Measurements from ENCODE around the gene SALL2.

Gene SALL2

DNA sequence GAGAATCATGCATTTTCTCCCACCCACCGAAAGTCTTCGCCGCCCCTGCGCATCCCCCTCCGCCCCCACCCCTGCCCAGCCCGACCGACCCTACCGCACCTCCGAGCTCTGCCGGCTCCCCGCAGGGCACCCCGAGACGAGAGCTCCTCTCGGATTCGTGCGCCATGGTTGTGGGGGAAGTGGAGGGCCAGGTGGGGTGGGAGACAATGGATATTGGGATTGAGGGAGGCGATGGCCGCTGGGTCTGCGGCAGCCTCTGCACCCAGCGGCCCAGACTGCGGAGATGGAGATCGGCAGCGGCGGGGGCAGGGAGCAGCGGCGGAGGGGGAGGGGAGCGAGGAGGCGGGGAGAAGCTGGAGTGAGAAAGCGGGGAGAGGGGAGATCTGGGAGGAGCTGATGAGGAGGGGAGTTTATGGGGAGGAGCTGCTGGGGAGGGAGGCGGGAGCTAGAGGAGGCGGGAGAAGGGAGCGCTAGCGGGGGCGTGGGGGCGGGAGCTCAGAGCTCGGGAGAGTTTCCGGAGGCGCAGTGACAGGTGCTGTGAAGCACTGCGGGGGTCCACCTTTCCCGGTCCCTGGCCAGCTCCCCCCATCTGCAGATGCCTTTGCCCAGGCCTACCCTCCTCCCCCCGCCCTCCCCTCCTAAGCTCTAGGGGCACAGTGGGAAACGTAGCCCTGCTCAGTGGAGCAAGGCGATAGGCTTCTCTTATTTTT lies at the start of gene SALL2:
SALL2 (minus strand) TSS at position 385 of the 710 bp plus-strand sequence; CDS start at position 166, 219 bp downstream.
- no peaks in the 10 kb centered on the region for H3K9me3 ChIP-seq (ENCODE audit: insufficient read depth, low read length, severe bottlenecking)
- peak within 1 kb of the TSS; percentile 69 to 88; a peak in 3 of 4 replicates for H3K4me3 ChIP-seq (ENCODE audit: low read depth in 1 of 2, low read length in 2 of 2)
- H3K27ac ChIP-seq (ENCODE audit: low read length), result peak within 1 kb of the TSS; percentile 74
- peak within 1 kb of the TSS; percentile 75 for H3K9ac ChIP-seq (ENCODE audit: low read depth, low read length)
- no peak for TF ChIP-seq EZH2 (IDR thresholded peaks at IDR 0.05; ENCODE audit: borderline replicate concordance, low read depth, low read length, severe bottlenecking)
- H2AFZ ChIP-seq (ENCODE audit: low read depth, low read length), result peak within 1 kb of the TSS; percentile 94
- H3K79me2 ChIP-seq (ENCODE audit: insufficient read depth, low read length), result peaks cover 5% of the 10 kb centered on the region
- peak; percentile 94 for ATAC-seq (ENCODE audit: insufficient read depth, low read depth)
- no peaks in the 10 kb centered on the region for H3K27me3 ChIP-seq (ENCODE audit: insufficient read depth, low read length, poor library complexity)
- DNase-seq, result peak; percentile 93
- no peaks in the 10 kb centered on the region for H4K20me1 ChIP-seq (ENCODE audit: insufficient read depth, low read length)
- peaks cover 16% of the 10 kb centered on the region for H3K4me1 ChIP-seq (ENCODE audit: insufficient read depth, low read length)
- peak within 1 kb of the TSS; percentile 82 for H3K4me2 ChIP-seq (ENCODE audit: insufficient read depth, low read length)
- H3K36me3 ChIP-seq (ENCODE audit: insufficient read depth, low read length), result peaks cover 8% of the 10 kb centered on the region

DNA sequence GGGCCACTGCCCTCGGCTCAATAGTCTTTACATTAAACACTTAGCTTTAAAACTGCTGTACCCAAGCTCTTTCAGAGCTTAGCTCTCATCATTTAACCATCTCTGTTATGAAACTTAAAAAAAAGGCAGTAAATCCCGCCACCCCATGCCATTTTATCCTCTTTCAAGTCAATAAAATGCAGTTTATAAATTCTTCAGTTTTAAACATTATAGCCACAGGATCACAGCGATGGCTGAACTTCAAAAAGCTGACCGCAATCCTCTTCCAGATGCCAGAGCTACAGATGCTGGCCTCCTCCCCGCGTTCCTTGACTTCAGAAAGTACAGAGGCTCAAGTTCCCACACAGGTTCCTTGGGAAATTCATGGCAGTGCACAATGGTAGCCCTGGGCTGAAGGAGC lies 49.5 kb upstream of the SALL2 start:
- Histone ChIP-seq H3K4me2 (ENCODE audit: insufficient read depth, low read length) (no peak overlapping the region), H3K79me2 (ENCODE audit: insufficient read depth, low read length) (no peaks in the 10 kb centered on the region), H3K9ac (ENCODE audit: low read depth, low read length) (no peak overlapping the region), H3K27me3 (ENCODE audit: insufficient read depth, low read length, poor library complexity) (peaks cover 2% of the 10 kb centered on the region), H4K20me1 (ENCODE audit: insufficient read depth, low read length) (no peaks in the 10 kb centered on the region), H3K36me3 (ENCODE audit: insufficient read depth, low read length) (no peaks in the 10 kb centered on the region), H2AFZ (ENCODE audit: low read depth, low read length) (no peak overlapping the region), H3K4me1 (ENCODE audit: insufficient read depth, low read length) (no peaks in the 10 kb centered on the region), H3K27ac (ENCODE audit: low read length) (no peak overlapping the region), H3K9me3 (ENCODE audit: insufficient read depth, low read length, severe bottlenecking) (no peaks in the 10 kb centered on the region), H3K4me3 (ENCODE audit: low read depth in 1 of 2, low read length in 2 of 2) (no peak overlapping the region)
- DNase-seq (no peak), ATAC-seq (ENCODE audit: insufficient read depth, low read depth) (no peak)
- no peak for TF ChIP-seq EZH2 (IDR thresholded peaks at IDR 0.05; ENCODE audit: borderline replicate concordance, low read depth, low read length, severe bottlenecking)
- TF ChIP-seq, protein P1, sequence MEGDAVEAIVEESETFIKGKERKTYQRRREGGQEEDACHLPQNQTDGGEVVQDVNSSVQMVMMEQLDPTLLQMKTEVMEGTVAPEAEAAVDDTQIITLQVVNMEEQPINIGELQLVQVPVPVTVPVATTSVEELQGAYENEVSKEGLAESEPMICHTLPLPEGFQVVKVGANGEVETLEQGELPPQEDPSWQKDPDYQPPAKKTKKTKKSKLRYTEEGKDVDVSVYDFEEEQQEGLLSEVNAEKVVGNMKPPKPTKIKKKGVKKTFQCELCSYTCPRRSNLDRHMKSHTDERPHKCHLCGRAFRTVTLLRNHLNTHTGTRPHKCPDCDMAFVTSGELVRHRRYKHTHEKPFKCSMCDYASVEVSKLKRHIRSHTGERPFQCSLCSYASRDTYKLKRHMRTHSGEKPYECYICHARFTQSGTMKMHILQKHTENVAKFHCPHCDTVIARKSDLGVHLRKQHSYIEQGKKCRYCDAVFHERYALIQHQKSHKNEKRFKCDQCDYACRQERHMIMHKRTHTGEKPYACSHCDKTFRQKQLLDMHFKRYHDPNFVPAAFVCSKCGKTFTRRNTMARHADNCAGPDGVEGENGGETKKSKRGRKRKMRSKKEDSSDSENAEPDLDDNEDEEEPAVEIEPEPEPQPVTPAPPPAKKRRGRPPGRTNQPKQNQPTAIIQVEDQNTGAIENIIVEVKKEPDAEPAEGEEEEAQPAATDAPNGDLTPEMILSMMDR (IDR thresholded peaks at IDR 0.05; ENCODE audit: borderline replicate concordance, extremely low read depth, low read length, poor library complexity, severe bottlenecking), result no peak

DNA sequence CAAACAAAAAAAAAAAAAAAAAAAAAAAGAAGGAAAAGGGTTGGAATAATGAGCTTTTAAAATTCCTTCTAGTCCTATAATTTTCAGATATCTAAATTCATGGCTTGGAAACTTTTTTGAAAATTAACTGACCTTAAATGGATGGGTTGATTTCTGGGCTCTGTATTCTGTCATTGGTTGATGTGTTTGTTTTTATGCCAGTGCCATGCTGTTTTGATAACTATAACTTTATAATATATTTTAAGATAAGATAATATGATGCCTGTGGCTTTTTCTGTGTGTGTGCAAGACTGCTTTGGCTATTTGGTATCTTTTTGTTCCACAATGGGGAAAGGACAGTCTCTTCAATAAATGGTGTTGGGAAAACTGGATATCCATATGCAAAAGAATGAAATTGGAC lies 46.5 kb upstream of the SALL2 start:
- Histone ChIP-seq H3K27me3 (ENCODE audit: insufficient read depth, low read length, poor library complexity) (no peaks in the 10 kb centered on the region), H3K4me2 (ENCODE audit: insufficient read depth, low read length) (no peak overlapping the region), H3K79me2 (ENCODE audit: insufficient read depth, low read length) (no peaks in the 10 kb centered on the region), H3K9ac (ENCODE audit: low read depth, low read length) (no peak overlapping the region), H3K9me3 (ENCODE audit: insufficient read depth, low read length, severe bottlenecking) (no peaks in the 10 kb centered on the region), H2AFZ (ENCODE audit: low read depth, low read length) (no peak overlapping the region), H3K4me3 (ENCODE audit: low read depth in 1 of 2, low read length in 2 of 2) (no peak overlapping the region), H3K36me3 (ENCODE audit: insufficient read depth, low read length) (no peaks in the 10 kb centered on the region), H4K20me1 (ENCODE audit: insufficient read depth, low read length) (no peaks in the 10 kb centered on the region), H3K4me1 (ENCODE audit: insufficient read depth, low read length) (no peaks in the 10 kb centered on the region), H3K27ac (ENCODE audit: low read length) (no peak overlapping the region)
- TF ChIP-seq EZH2 (IDR thresholded peaks at IDR 0.05; ENCODE audit: borderline replicate concordance, low read depth, low read length, severe bottlenecking), result no peak
- TF ChIP-seq, protein P1 (IDR thresholded peaks at IDR 0.05; ENCODE audit: borderline replicate concordance, extremely low read depth, low read length, poor library complexity, severe bottlenecking), result no peak
- no peak for ATAC-seq (ENCODE audit: insufficient read depth, low read depth)
- no peak for DNase-seq

DNA sequence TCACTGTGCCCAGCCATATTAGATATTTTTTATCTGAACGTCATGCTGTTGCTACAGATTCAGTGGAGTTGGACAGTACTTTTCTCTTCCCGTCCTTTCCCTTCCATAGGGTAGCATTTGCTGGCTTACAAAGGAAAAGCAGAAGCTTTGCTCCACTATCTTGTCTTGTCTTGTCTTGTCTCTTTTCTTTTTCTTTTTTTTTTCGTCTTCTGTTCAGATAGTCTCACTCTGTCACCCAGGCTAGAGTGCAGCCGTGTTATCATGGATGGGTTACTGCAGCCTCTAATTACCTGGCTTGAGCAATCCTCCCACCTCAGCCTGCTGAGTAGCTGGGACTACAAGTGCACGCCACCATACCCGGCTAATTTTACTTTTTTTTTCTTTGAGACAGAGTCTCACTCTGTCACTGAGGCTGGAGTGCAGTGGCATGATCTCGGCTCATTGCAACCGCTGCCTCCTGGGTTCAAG lies 32.6 kb upstream of the SALL2 start:
- H2AFZ ChIP-seq (ENCODE audit: low read depth, low read length), result no peak overlapping the region

More for the DNA sequence above, 32.6 kb upstream of the SALL2 start:
- DNase-seq, result no peak
- no peak overlapping the region for H3K9ac ChIP-seq (ENCODE audit: low read depth, low read length)
- no peaks in the 10 kb centered on the region for H3K36me3 ChIP-seq (ENCODE audit: insufficient read depth, low read length)
- H3K27ac ChIP-seq (ENCODE audit: low read length), result no peak overlapping the region
- no peaks in the 10 kb centered on the region for H4K20me1 ChIP-seq (ENCODE audit: insufficient read depth, low read length)
- no peak for ATAC-seq (ENCODE audit: insufficient read depth, low read depth)
- H3K27me3 ChIP-seq (ENCODE audit: insufficient read depth, low read length, poor library complexity), result no peaks in the 10 kb centered on the region
- TF ChIP-seq, protein P1 (IDR thresholded peaks at IDR 0.05; ENCODE audit: borderline replicate concordance, extremely low read depth, low read length, poor library complexity, severe bottlenecking), result no peak
- TF ChIP-seq EZH2 (IDR thresholded peaks at IDR 0.05; ENCODE audit: borderline replicate concordance, low read depth, low read length, severe bottlenecking), result no peak
- no peak overlapping the region for H3K4me3 ChIP-seq (ENCODE audit: low read depth in 1 of 2, low read length in 2 of 2)
- H3K9me3 ChIP-seq (ENCODE audit: insufficient read depth, low read length, severe bottlenecking), result no peaks in the 10 kb centered on the region
- H3K79me2 ChIP-seq (ENCODE audit: insufficient read depth, low read length), result no peaks in the 10 kb centered on the region
- H3K4me2 ChIP-seq (ENCODE audit: insufficient read depth, low read length), result no peak overlapping the region
- peaks cover 7% of the 10 kb centered on the region for H3K4me1 ChIP-seq (ENCODE audit: insufficient read depth, low read length)
